H1 (cell line): ENCODE data around the gene COX17. TPM values are rescaled to one million over a fixed set of nuclear protein-coding genes. Genes with fewer than 3 reads are reported as not detected.
A peak's percentile ranks its signal among the peaks of the same experiment; 100 is the strongest.

Experiments used
- CTCF ChIA-PET: fragments of 300-600 bp; sonication (Branson Sonifier 250); formaldehyde crosslinking; loops from one replicate; lab custom pipeline; 2021; ENCODE audit not compliant: partially characterized antibody; lab: Charles Lee
- POLR2A ChIA-PET: fragments of 300-600 bp; sonication (Branson Sonifier 250); formaldehyde crosslinking; loops from one replicate; lab custom pipeline; 2021; ENCODE audit warnings: inconsistent platforms; ENCODE audit not compliant: partially characterized antibody; lab: Charles Lee
- DNase-seq, 2 experiments: peaks; one replicate each; pipeline versions ENCODE4 v3.0.0 to v3.0.0-alpha.2; 2010 to 2022; ENCODE audit warnings: low spot score in 2 of 2, low read depth in 1 of 2, mixed read lengths in 1 of 2
- FAIRE-seq: peaks from 2 replicates; lab custom pipeline; 2011; peaks lifted over from hg19 to GRCh38; lab: Jason Lieb, UNC
- H2AFZ ChIP-seq: 2 replicates; pipeline ENCODE4 v1.8.1; 2012; ENCODE audit warnings: low read length, inconsistent platforms
- H2AK5ac ChIP-seq: 2 replicates; pipeline ENCODE4 v1.6.1; 2013; ENCODE audit warnings: low read depth, low read length
- H2BK120ac ChIP-seq: replicated peaks from 2 replicates; pipeline ENCODE3; 2013; ENCODE audit warnings: low read depth, low read length, inconsistent platforms
- H2BK12ac ChIP-seq: 2 replicates; pipeline ENCODE4 v1.6.1; 2013; ENCODE audit warnings: low read depth, low read length
- H2BK15ac ChIP-seq: 2 replicates; pipeline ENCODE4 v1.6.1; 2013; ENCODE audit warnings: low read length
- H2BK20ac ChIP-seq: 2 replicates; pipeline ENCODE4 v1.6.1; 2013; ENCODE audit warnings: low read length
- H2BK5ac ChIP-seq: 2 replicates; pipeline ENCODE4 v1.6.1; 2013; ENCODE audit warnings: low read depth, low read length
- H3K14ac ChIP-seq: 2 replicates; pipeline ENCODE4 v1.6.1; 2013; ENCODE audit warnings: inconsistent platforms; ENCODE audit not compliant: insufficient read length
- H3K18ac ChIP-seq: 2 replicates; pipeline ENCODE4 v1.6.1; 2013; ENCODE audit warnings: low read length; ENCODE audit errors: extremely low read depth
- H3K23ac ChIP-seq: 2 replicates; pipeline ENCODE4 v1.6.1; 2013; ENCODE audit warnings: inconsistent platforms; ENCODE audit not compliant: insufficient read length
- H3K23me2 ChIP-seq: 2 replicates; pipeline ENCODE4 v1.6.1; 2013; ENCODE audit warnings: low read depth, low read length
- H3K27ac ChIP-seq: 2 replicates; pipeline ENCODE4 v1.6.1; 2011; ENCODE audit warnings: low read depth, low read length, inconsistent platforms
- H3K27me3 ChIP-seq, 4 experiments: replicated peaks in 1 of 4; 1 replicate in 1 of 4; 2 replicates in 3 of 4; pipeline versions ENCODE4 v1.6.1 to v1.8.1; 2011 to 2013; ENCODE audit warnings: low read length in 3 of 4, mild to moderate bottlenecking in 3 of 4, inconsistent platforms in 2 of 4, mixed read lengths in 2 of 4, moderate library complexity in 1 of 4; ENCODE audit not compliant: control insufficient read depth in 3 of 4, insufficient read depth in 3 of 4; ENCODE audit errors: extremely low read depth in 1 of 4
- H3K36me3 ChIP-seq, 4 experiments: 2 replicates each; pipeline versions ENCODE4 v1.6.1 to v1.8.1; 2011 to 2013; ENCODE audit warnings: mild to moderate bottlenecking in 4 of 4, low read length in 3 of 4, moderate library complexity in 2 of 4, control low read depth in 1 of 4, inconsistent platforms in 1 of 4; ENCODE audit not compliant: insufficient read depth in 4 of 4, control insufficient read depth in 2 of 4
- H3K4ac ChIP-seq: replicated peaks from 2 replicates; pipeline ENCODE3; 2013; ENCODE audit warnings: low read length, low read depth, mixed read lengths, inconsistent platforms; ENCODE audit not compliant: insufficient read length
- H3K4me1 ChIP-seq, 4 experiments: replicated peaks in 1 of 4; 1 replicate in 1 of 4; 2 replicates in 3 of 4; pipeline versions ENCODE4 v1.6.1 to v1.8.1; 2011 to 2013; ENCODE audit warnings: low read length in 3 of 4, inconsistent platforms in 2 of 4, mixed read lengths in 1 of 4; ENCODE audit not compliant: insufficient read depth in 4 of 4, control insufficient read depth in 3 of 4
- H3K4me2 ChIP-seq, 2 experiments: 2 replicates each; pipeline versions ENCODE4 v1.6.1 to v1.8.1; 2011 to 2013; ENCODE audit warnings: low read depth in 2 of 2, low read length in 2 of 2, control low read depth in 1 of 2, inconsistent platforms in 1 of 2, mild to moderate bottlenecking in 1 of 2; ENCODE audit not compliant: insufficient read depth in 1 of 2
- H3K4me3 ChIP-seq, 4 experiments: fragments of 200-600, 300-600 bp in 1 of 4; sonication (generic), shearing (Covaris generic), sonication (Bioruptor Twin) in 1 of 4; 2 replicates each; pipeline versions ENCODE4 v1.5.1 to v1.8.1; 2011 to 2016; ENCODE audit warnings: low read length in 4 of 4, low read depth in 3 of 4, control low read depth in 2 of 4, inconsistent platforms in 2 of 4, mild to moderate bottlenecking in 2 of 4, mixed read lengths in 1 of 4, moderate library complexity in 1 of 4; ENCODE audit not compliant: insufficient read depth in 2 of 4; ENCODE audit errors: extremely low read depth in 1 of 4
- H3K56ac ChIP-seq: replicated peaks from 2 replicates; pipeline ENCODE3; 2013; ENCODE audit warnings: low read depth, mild to moderate bottlenecking, mixed read lengths, low read length, inconsistent platforms; ENCODE audit not compliant: insufficient read length
- H3K79me1 ChIP-seq: 2 replicates; pipeline ENCODE4 v1.6.1; 2013; ENCODE audit warnings: low read depth, low read length, control low read depth
- H3K79me2 ChIP-seq, 2 experiments: 2 replicates each; pipeline versions ENCODE4 v1.6.1 to v1.8.1; 2012 to 2013; ENCODE audit warnings: low read length in 2 of 2, mild to moderate bottlenecking in 2 of 2, inconsistent platforms in 1 of 2; ENCODE audit not compliant: insufficient read depth in 2 of 2, control insufficient read depth in 1 of 2
- H3K9ac ChIP-seq, 4 experiments: replicated peaks in 1 of 4; 1 replicate in 1 of 4; 2 replicates in 3 of 4; pipeline versions ENCODE4 v1.6.1 to v1.8.1; 2011 to 2013; ENCODE audit warnings: low read depth in 3 of 4, low read length in 3 of 4, control low read depth in 2 of 4, mild to moderate bottlenecking in 2 of 4, moderate library complexity in 2 of 4, inconsistent platforms in 1 of 4; ENCODE audit errors: extremely low read depth in 1 of 4
- H3K9me3 ChIP-seq, 2 experiments: 2 replicates each; pipeline versions ENCODE4 v1.6.1 to v1.8.1; 2012 to 2013; ENCODE audit warnings: mild to moderate bottlenecking in 2 of 2, moderate library complexity in 2 of 2, control low read depth in 1 of 2, inconsistent platforms in 1 of 2, low read depth in 1 of 2, low read length in 1 of 2, mixed read lengths in 1 of 2; ENCODE audit not compliant: insufficient read depth in 2 of 2
- H4K20me1 ChIP-seq, 2 experiments: replicated peaks in 1 of 2; 2 replicates each; pipeline versions ENCODE3 to v1.8.1; 2011 to 2013; ENCODE audit warnings: inconsistent platforms in 2 of 2, low read length in 2 of 2, mild to moderate bottlenecking in 1 of 2; ENCODE audit not compliant: insufficient read depth in 2 of 2, control insufficient read depth in 1 of 2
- H4K5ac ChIP-seq: 2 replicates; pipeline ENCODE4 v1.6.1; 2013; ENCODE audit warnings: low read length, low read depth, mixed read lengths, inconsistent platforms; ENCODE audit not compliant: insufficient read length
- H4K8ac ChIP-seq: 2 replicates; pipeline ENCODE4 v1.8.0; 2013; ENCODE audit warnings: mild to moderate bottlenecking, moderate library complexity, low read length, inconsistent platforms; ENCODE audit not compliant: insufficient read depth; ENCODE audit errors: extremely low read depth
- H4K91ac ChIP-seq: replicated peaks from 2 replicates; pipeline ENCODE3; 2013; ENCODE audit warnings: low read length, mixed read lengths, inconsistent platforms; ENCODE audit not compliant: insufficient read length
- E2F6 ChIP-seq: IDR thresholded peaks from 2 replicates; pipeline ENCODE4 v1.6.1; 2012; ENCODE audit warnings: inconsistent platforms
- RAD21 ChIP-seq, 2 experiments: IDR thresholded peaks in 1 of 2; conservative IDR thresholded peaks in 1 of 2; 2 replicates each; pipeline ENCODE4 v1.6.1; 2011; ENCODE audit warnings: low read depth in 2 of 2, low read length in 2 of 2, improper control_type of control experiment in 1 of 2, inconsistent platforms in 1 of 2, mild to moderate bottlenecking in 1 of 2, moderate library complexity in 1 of 2
- TAF1 ChIP-seq: IDR thresholded peaks from 2 replicates; pipeline ENCODE4 v1.6.1; 2011; ENCODE audit warnings: mild to moderate bottlenecking, low read depth, low read length
- WGBS, 2 experiments: shearing (Covaris generic) in 1 of 2; methylation state at CpG; one replicate each; pipeline versions ENCODE4 v1.1.6 to v1.1.7; 2013 to 2015; ENCODE audit warnings: low lambda C conversion rate in 2 of 2, mixed read lengths in 2 of 2, inconsistent platforms in 1 of 2, low coverage in 1 of 2, missing lambda C conversion rate in 1 of 2; ENCODE audit not compliant: insufficient replicate concordance in 2 of 2, insufficient coverage in 1 of 2, insufficient read length in 1 of 2; ENCODE audit errors: extremely low coverage in 1 of 2, missing lambda C conversion rate in 1 of 2; 5-methylcytosine and 5-hydroxymethylcytosine counted together
- polyA plus RNA-seq, 7 experiments: library from polyadenylated mRNA; depleted of rRNA in 3 of 7; stranded (reverse) in 5 of 7; unstranded in 2 of 7; fragments of >200 nt in 5 of 7; fragments of 200-250 nt in 2 of 7; gene quantifications; 1 replicate in 5 of 7; 2 replicates in 1 of 7; 4 replicates in 1 of 7; pipeline versions ENCODE4 v1.2.1 to v1.2.3, GENCODE V29; 2011 to 2013; ENCODE audit warnings: missing spikeins in 2 of 7, mixed read lengths in 2 of 7
- total RNA-seq: library from RNA; stranded (reverse); fragmentation: NEBNext Ultra II Directional; extraction: Animal tissue kit (Norgen Biotek cat#: 25700); gene quantifications from 2 replicates; pipeline ENCODE4 v1.2.1, GENCODE V29; 2021
- TF ChIP-seq, protein P1 (sequence below), 3 experiments: IDR thresholded peaks; 1 replicate in 2 of 3; 2 replicates in 1 of 3; pipeline versions ENCODE4 v1.5.1 to v1.6.1; 2011; ENCODE audit warnings: low read length in 3 of 3, mild to moderate bottlenecking in 3 of 3, inconsistent platforms in 2 of 3, low read depth in 1 of 3, moderate library complexity in 1 of 3; ENCODE audit not compliant: insufficient read depth in 1 of 3; ENCODE audit errors: control extremely low read depth in 1 of 3

Gene COX17
- total and polyA plus RNA-seq, 2 of the 8 experiments (the other 6 are each of a cell fraction or from before 2014, with no cell fraction given), result 34.2 to 43.0 TPM

DNA sequence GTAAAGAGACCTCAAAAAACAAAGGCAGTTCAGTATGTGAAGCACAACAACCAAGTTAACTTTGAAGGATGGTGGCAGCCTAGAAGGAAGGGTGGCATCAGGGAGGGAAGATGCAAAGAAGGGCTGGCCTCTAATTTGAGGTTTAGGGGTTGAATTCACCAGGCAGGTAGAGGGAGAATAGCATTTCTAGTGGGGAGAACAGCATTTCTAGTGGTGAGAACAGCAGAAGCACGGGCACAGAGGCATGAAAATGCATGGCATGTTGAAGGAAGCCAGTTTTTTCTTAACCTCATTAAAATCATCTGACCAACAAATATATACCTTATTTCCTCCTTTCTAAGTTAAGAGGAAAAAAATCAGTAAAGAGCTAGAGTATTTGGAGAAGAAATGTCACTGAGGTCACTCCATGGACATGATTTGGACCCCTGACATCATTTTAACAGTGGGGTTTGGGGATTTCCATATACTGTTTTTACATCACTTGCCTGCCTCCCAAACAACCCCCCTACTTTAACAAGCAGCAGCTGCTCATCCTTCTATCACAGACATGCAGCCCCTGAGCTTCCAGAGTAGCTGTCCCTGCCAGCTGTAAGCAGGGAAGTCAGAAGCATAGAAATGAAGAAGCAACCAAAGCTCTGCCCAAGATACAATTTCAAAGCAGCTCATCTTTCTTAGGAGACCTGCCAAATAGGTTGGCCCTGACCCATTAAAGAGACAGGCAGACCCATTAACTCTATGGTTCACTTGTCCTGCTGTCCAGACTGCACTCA lies 14.4 kb downstream of the COX17 start:
- Histone ChIP-seq H3K36me3 (no peaks in the 10 kb centered on the region; a peak in 1 of 8 replicates), H2BK20ac (no peak overlapping the region), H2AFZ (no peak overlapping the region), H3K23ac (no peak overlapping the region), H3K14ac (no peak overlapping the region), H4K8ac (no peak overlapping the region), H4K5ac (no peak overlapping the region), H4K20me1 (no peaks in the 10 kb centered on the region), H3K18ac (no peak overlapping the region), H3K27me3 (no peaks in the 10 kb centered on the region), H2AK5ac (no peak overlapping the region), H3K27ac (no peak overlapping the region), H2BK12ac (no peak overlapping the region), H3K4me1 (no peaks in the 10 kb centered on the region), H3K79me1 (no peaks in the 10 kb centered on the region), H3K79me2 (no peaks in the 10 kb centered on the region), H3K4me2 (no peak overlapping the region), H3K9me3 (no peaks in the 10 kb centered on the region), H4K91ac (no peak overlapping the region), H3K56ac (no peak overlapping the region), H2BK120ac (no peak overlapping the region), H3K4me3 (no peak overlapping the region), H3K4ac (no peak overlapping the region), H3K9ac (no peak overlapping the region), H2BK15ac (no peak overlapping the region), H2BK5ac (no peak overlapping the region), H3K23me2 (no peaks in the 10 kb centered on the region)
- no peak for FAIRE-seq
- CTCF ChIA-PET, result interaction anchor here (1.0 to 2.6 kb wide), 4 partner anchors 27 to 105 kb away, joined by 3 to 11 read pairs (median 6); no protein-coding TSS in a partner anchor
- DNase-seq, result no peak
- WGBS, 2 experiments, result 82% methylated on average over 1 of the region's 1 CpG; no CpG with 5 or more reads in 1 of the 2 experiments
- TF ChIP-seq TAF1 (no peak), E2F6 (no peak), RAD21 (IDR thresholded peaks at IDR 0.05 in 1 of 2, conservative IDR thresholded peaks at IDR 0.05 in 1 of 2; ENCODE audit: low read depth in 2 of 2, low read length in 2 of 2) (peak; percentile 2 to 7; a peak in 1 of 4 replicates)
- TF ChIP-seq, protein P1, sequence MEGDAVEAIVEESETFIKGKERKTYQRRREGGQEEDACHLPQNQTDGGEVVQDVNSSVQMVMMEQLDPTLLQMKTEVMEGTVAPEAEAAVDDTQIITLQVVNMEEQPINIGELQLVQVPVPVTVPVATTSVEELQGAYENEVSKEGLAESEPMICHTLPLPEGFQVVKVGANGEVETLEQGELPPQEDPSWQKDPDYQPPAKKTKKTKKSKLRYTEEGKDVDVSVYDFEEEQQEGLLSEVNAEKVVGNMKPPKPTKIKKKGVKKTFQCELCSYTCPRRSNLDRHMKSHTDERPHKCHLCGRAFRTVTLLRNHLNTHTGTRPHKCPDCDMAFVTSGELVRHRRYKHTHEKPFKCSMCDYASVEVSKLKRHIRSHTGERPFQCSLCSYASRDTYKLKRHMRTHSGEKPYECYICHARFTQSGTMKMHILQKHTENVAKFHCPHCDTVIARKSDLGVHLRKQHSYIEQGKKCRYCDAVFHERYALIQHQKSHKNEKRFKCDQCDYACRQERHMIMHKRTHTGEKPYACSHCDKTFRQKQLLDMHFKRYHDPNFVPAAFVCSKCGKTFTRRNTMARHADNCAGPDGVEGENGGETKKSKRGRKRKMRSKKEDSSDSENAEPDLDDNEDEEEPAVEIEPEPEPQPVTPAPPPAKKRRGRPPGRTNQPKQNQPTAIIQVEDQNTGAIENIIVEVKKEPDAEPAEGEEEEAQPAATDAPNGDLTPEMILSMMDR (IDR thresholded peaks at IDR 0.05; ENCODE audit: control extremely low read depth in 1 of 3, insufficient read depth in 1 of 3, low read depth in 1 of 3, low read length in 3 of 3), result peak in 1 of 3 experiments; percentile 30; a peak in 1 of 4 replicates
- POLR2A ChIA-PET, result interaction anchor here (1.0 to 2.6 kb wide), 4 partner anchors 9 to 164 kb away, joined by 3 to 12 read pairs (median 3); partner anchors contain the start of gene TIMMDC1
